A549 (cell line): Measurements from ENCODE around the gene FNDC7.

Experiments
- CHD2 ChIP-seq: fragments of 150-350 bp; IDR thresholded peaks from 2 replicates; pipeline ENCODE4 v1.6.1; 2014; ENCODE audit warnings: low read length; ENCODE audit not compliant: partially characterized antibody
- PHF8 ChIP-seq: fragments of 200-600 bp; sonication (generic); IDR thresholded peaks from 2 replicates; pipeline ENCODE4 v1.6.1; 2016; ENCODE audit warnings: low read depth, mild to moderate bottlenecking, antibody characterized with exemption, moderate library complexity, borderline replicate concordance
- RCOR1 ChIP-seq: fragments of 150-350 bp; IDR thresholded peaks from 2 replicates; pipeline ENCODE4 v1.6.1; 2014; ENCODE audit warnings: antibody characterized with exemption, low read length, low read depth
- SMC3 ChIP-seq: fragments of >200 bp; sonication (Bioruptor Twin); formaldehyde crosslinking; IDR thresholded peaks from 3 replicates; pipeline ENCODE4 v1.6.1; 2018; ENCODE audit warnings: inconsistent platforms
- TF ChIP-seq, protein P1 (sequence below): fragments of 150-350 bp; IDR thresholded peaks from 2 replicates; pipeline ENCODE4 v1.6.1; 2014; ENCODE audit warnings: low read depth, mild to moderate bottlenecking, low read length
- TF ChIP-seq, protein P2 (sequence below): fragments of >200 bp; sonication (Bioruptor Twin); formaldehyde crosslinking; IDR thresholded peaks from 3 replicates; pipeline ENCODE4 v1.5.1; 2016
- TF ChIP-seq, protein P3 (sequence below): IDR thresholded peaks from 2 replicates; pipeline ENCODE4 v1.6.1; 2012
- TF ChIP-seq, protein P4 (sequence below): fragments of 200-600 bp; sonication (generic); IDR thresholded peaks from 2 replicates; pipeline ENCODE4 v1.6.1; 2016; ENCODE audit warnings: antibody characterized with exemption, mild to moderate bottlenecking, moderate library complexity

DNA sequence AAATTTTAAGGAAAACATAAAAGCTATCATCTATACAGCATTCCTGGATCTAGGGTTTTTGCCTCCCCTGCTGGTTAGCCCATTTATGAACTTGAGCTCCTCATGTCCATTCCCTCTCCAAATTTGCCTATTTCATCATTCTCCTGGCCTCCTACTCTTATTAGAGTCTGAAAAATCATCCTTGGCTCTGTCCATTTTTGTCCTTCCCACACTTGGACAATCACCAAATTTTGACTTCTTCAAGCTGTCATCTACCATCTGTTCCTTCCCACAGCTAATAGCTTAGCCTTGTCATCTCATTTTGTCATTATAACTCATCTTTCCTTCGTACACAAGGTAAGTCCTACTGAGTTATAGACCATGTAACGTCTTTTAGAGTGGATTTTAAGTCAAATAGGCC lies 49.6 kb upstream of the FNDC7 start:
- TF ChIP-seq, protein P1, sequence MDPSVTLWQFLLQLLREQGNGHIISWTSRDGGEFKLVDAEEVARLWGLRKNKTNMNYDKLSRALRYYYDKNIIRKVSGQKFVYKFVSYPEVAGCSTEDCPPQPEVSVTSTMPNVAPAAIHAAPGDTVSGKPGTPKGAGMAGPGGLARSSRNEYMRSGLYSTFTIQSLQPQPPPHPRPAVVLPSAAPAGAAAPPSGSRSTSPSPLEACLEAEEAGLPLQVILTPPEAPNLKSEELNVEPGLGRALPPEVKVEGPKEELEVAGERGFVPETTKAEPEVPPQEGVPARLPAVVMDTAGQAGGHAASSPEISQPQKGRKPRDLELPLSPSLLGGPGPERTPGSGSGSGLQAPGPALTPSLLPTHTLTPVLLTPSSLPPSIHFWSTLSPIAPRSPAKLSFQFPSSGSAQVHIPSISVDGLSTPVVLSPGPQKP = no peak
- no peak for TF ChIP-seq CHD2
- TF ChIP-seq, protein P2, sequence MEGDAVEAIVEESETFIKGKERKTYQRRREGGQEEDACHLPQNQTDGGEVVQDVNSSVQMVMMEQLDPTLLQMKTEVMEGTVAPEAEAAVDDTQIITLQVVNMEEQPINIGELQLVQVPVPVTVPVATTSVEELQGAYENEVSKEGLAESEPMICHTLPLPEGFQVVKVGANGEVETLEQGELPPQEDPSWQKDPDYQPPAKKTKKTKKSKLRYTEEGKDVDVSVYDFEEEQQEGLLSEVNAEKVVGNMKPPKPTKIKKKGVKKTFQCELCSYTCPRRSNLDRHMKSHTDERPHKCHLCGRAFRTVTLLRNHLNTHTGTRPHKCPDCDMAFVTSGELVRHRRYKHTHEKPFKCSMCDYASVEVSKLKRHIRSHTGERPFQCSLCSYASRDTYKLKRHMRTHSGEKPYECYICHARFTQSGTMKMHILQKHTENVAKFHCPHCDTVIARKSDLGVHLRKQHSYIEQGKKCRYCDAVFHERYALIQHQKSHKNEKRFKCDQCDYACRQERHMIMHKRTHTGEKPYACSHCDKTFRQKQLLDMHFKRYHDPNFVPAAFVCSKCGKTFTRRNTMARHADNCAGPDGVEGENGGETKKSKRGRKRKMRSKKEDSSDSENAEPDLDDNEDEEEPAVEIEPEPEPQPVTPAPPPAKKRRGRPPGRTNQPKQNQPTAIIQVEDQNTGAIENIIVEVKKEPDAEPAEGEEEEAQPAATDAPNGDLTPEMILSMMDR = no peak
- TF ChIP-seq RCOR1 = no peak
- TF ChIP-seq, protein P3, sequence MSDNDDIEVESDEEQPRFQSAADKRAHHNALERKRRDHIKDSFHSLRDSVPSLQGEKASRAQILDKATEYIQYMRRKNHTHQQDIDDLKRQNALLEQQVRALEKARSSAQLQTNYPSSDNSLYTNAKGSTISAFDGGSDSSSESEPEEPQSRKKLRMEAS = no peak
- TF ChIP-seq SMC3 = no peak
- no peak for TF ChIP-seq PHF8
- TF ChIP-seq, protein P4, sequence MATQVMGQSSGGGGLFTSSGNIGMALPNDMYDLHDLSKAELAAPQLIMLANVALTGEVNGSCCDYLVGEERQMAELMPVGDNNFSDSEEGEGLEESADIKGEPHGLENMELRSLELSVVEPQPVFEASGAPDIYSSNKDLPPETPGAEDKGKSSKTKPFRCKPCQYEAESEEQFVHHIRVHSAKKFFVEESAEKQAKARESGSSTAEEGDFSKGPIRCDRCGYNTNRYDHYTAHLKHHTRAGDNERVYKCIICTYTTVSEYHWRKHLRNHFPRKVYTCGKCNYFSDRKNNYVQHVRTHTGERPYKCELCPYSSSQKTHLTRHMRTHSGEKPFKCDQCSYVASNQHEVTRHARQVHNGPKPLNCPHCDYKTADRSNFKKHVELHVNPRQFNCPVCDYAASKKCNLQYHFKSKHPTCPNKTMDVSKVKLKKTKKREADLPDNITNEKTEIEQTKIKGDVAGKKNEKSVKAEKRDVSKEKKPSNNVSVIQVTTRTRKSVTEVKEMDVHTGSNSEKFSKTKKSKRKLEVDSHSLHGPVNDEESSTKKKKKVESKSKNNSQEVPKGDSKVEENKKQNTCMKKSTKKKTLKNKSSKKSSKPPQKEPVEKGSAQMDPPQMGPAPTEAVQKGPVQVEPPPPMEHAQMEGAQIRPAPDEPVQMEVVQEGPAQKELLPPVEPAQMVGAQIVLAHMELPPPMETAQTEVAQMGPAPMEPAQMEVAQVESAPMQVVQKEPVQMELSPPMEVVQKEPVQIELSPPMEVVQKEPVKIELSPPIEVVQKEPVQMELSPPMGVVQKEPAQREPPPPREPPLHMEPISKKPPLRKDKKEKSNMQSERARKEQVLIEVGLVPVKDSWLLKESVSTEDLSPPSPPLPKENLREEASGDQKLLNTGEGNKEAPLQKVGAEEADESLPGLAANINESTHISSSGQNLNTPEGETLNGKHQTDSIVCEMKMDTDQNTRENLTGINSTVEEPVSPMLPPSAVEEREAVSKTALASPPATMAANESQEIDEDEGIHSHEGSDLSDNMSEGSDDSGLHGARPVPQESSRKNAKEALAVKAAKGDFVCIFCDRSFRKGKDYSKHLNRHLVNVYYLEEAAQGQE = no peak
